Activated CD4-positive, alpha-beta T cell treated with anti-CD3 and anti-CD28 coated beads for 24 hours (primary cell): ENCODE measurements around the gene IP6K3.

Source experiments
- DNase-seq, 2 donors: peaks; one replicate each; pipeline ENCODE4 v3.0.0-alpha.2; 2020; ENCODE audit warnings: low read depth in 2 of 2

IP6K3 gene

DNA sequence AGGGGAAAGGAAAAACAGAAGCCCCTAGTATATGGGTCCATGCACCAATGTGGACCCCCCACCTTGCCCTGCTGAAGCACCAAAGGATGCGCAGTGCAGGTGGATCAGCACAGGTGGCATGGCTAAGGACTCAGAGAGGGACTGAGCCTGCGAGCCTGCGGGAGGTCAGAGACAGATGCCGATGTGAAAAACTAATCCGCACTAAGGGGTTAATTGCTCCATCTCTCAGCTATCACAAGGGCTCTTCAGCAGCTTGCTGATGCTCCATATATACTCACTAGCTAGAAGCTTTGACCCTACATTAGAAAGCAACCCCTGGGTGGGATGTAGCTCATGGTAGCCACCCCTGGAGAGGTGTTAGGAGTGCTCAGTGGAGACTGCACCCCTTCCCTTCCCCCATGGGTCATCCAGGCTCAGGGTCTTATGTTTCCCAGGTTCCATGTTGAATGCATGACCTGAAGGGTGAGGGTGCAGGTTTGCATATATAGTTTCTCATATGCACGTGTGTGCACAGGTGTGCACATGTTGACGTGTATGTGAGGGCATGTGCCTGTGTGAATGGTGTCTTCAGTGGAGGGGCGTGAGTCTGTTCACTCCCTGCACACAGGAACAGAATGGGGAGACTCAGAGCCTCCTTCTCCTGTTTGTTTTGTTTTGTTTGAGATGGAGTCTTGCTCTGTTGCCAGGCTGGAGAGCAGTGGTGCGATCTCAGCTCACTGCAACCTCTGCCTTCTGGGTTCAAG lies 13.4 kb upstream of the IP6K3 start:
- DNase-seq = no peak

GRCh38 chr6:33758815-33759216 lies 12.1 kb upstream of the IP6K3 start:
- DNase-seq = no peak

GRCh38 chr6:33757906-33758305 lies 11.2 kb upstream of the IP6K3 start:
- DNase-seq = no peak

DNA sequence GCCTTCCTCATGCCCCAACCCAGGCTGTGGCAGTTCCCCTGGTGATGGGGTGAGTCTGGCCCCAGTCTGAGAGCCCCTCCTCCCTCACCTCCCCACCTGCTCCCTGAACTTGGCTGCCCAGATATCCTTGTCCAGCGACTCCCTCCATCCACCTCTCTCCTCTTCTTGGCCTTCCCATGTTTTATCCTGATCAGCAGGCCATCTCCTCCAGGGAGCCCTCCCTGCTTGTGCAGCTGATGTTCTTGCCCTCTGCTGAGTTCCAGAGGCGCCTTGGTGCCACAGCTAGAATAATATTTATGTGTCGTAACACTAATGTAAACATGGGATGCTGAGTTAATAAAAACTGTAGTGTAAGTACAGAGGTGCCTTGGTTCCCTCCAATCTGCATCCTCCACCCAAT lies 10.4 kb upstream of the IP6K3 start:
- no peak for DNase-seq

DNA sequence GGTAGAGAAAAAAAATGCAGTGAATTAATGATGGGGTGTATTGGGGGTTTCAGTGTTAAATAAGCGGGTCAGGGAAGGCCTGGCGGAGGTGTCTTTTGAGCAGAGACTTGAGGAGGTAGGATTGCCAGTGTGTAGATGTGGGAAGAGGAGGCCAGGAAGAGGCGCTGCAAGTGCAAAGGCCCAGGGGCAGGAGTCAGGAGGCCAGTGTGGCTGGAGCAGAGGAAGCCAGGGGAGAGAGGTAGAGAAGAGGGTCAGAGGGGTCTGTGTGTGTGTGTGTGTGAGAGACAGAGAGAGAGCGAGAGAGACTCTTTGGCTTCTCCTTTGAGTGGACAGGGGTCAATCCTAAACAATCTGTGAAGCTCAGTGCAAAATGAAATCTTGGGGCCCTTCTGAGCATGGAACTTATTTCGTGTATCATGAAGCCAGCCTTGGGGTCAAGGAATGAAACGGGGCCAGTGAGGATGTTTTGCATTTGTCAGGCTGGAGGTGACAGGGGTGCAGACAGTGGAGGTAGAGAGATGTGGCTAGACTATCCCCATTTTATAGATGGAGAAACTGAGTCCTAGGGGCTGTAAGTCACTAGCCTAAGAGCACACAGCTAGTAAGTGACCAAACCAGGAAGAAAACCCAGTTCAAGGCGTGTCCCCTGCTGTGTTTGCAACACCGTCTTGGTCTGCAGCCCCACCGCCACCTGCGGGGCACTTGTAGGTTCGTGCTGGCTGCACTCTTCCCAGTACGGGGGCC lies 9.7 kb upstream of the IP6K3 start:
- DNase-seq = no peak

DNA sequence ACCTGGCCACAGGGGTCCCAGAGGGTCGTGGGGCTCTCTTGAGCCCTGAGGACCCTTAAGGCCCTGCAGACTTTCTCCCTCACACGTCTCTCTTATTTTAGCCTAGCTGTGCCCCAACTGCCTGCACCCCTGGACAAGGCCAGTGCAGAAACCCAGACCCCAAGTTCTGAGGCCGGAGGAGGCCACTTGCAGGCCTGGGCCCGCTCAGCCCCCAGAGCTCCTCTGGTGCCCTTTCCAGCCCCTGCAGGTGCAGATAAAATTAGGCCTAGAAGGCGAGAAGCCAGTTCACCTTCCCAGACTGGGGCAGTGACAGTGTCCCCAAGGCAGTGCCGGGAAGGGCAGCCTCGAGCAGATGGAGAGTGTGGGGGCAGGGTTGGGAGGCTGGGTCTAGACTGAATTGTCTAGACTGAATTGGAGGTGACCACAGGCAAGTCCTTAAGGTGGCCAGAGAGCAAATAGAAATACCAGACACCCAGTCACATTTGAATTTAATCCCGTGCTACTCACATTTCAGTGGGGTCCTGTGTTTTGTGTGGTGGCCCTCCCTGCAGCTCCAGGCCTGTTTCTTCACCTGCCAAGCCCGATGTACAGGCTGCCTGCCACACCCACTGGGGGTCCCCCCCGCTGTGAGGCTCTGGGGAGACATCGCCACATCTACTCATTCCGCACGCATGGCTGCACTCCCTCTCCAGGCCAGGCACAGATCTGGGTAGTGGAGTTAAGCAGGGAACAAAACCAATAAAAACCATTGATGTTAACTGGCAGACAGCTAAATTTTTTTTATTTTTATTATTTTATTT lies 8.6 kb upstream of the IP6K3 start:
- DNase-seq = no peak

GRCh38 chr6:33754222-33754621 lies 7.5 kb upstream of the IP6K3 start:
- no peak for DNase-seq

DNA sequence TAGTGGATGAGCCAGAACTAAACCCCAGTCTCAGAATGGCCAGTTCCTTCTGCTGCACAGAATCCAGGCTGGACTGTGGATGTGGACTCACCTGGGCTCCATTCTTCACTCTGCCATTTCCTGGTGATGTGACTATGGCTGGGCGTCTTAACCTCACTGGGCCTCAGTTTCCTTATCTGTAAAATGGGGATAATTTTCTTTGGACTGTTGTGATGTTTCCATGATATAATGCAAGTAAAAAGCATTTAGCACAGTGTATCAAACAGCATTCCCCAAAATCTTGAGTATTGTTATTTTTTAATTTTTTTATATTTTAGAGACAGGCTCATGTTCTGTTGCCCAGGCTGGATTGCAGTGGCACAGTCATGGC lies 5.9 kb upstream of the IP6K3 start:
- no peak for DNase-seq

DNA sequence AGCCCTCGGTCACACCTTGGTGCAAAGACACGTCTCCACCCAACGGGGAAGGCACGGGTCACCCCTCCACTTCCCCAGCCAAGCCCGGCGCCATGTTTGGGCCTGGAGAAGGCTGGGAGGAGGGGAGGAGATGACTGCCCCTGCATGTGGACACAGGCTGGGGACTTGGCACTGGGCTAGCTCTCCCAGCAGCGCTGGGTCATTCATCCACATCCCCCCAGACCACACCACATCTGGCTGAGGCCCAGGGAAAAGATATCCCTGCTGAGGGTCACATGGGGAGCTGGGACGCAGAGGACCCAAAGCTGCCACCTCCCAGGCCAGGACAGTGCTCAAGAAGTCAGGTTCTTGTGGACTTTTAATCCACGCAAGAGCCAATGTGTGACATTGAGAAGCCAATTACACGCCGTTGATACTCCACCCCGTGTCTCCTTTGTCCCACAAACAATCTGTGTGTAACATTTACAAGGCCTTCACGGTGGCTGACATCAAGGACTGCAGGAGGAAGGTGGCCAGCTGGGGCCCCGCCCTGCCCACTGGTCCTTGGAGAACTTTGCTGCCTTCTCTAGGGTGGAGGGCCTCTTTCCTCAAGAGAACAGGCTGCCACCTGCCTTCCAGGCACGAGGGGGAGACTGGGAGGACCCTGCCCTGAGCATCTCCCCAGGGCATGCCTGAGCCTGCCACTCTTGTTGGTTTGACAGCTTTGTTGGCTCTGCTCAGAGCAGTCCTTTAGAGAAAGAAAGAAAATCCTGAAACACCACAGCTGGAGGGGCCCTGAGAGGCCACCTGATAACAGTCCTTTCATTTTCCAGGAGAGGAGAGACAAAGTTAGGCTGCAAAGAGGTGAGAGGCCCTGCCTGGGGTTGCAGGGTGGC lies 5.3 kb upstream of the IP6K3 start:
- DNase-seq = no peak

DNA sequence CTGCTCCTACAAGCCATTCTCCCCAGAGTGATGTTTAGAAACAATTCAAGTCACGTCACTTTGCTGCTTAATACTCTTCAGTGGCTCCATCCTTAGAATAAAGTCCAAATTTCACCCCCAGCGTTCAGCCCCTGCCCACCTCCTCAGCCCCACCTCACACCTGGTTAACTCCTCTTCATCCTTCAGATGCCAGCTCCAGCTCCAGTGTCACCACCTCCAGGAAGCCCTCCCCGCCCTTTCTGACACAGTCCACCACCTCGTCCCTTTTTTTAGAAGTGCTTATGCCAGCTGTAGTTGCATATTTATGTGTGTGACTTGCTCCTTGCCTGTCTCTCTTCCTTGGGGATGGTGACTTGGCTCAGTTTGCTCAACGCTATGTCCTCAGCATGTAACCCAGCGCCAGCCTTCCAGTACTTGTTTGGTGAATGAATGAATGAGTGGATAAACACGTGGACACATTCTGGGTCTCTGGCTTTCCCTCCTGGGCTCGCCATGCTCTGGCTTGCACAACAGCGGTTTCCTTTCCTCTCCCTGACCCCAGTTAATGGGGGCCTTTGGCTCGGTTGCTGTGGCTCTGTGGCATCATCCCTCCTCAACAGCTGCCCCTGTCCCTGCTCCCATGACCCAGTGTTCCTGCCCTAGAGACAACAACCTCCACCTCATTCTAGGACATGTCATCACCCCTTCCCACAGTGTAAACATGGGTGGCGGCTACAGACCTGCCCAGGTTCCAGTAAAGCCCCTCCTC lies 3.7 kb upstream of the IP6K3 start:
- DNase-seq = no peak

GRCh38 chr6:33749401-33749800 lies 2.7 kb upstream of the IP6K3 start:
- no peak for DNase-seq

DNA sequence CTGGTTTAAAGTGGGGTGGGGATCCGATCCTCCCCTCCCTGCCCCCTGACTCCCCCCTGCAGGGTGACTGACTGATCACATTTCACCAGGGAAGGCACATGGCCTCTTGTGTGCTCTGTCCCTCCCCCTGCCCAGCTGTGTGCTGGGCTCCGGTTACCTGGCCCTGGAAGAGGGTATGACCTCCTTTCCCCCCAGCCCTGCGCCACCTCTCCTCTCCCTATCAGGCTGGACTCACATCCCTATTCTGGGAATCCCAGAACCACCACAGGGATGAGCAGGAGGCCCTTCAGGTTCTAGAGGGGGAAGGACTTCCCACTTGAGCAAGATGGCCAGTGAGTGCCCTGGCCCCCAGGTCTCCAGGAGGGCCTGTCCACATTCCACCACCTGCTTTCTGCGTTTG lies 2.1 kb upstream of the IP6K3 start:
- no peak for DNase-seq

DNA sequence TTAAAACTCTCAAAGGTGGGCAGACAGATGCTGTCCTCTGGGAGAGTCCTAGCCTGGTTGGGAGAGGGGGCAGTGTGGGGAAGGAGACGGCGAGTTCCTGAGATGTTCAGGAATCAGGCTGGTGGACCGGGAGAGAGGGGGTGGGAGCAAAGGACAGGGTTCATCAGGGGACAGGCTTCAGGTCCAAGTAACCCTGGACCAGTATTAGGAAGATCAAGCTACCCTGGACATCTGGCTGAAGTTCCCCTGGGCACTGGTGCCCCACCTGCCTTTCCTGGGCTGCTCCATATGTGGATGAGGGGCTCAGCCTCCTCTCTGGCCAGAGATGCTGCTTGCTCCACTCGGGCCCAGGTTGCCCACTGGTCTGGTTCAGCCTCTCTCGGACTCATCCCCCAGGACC lies 1.1 kb upstream of the IP6K3 start:
- no peak for DNase-seq

GRCh38 chr6:33746036-33746600 lies 587 bp downstream of the IP6K3 start:
- DNase-seq = no peak

DNA sequence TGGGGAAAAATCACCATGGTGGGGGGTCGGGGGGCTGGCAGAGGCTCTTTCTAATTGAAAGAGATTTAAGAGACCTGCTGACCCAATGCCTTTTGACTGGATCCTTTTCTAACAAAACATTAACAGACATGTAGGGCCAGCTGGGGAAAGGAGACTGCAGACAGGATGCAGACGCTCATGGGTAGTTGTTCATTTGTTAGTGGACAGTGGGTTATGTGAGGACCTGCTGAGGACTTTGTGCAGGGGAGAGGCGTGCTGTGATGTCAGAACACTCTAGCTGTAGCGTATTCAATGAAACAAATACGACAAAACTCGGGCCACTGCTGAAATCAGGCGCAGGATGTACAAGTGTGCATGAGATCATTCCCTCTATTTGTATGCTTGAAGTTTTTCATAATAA lies 1.2 kb downstream of the IP6K3 start:
- DNase-seq = no peak

- DNase-seq = no peak
These were observed 1.7 kb downstream of the IP6K3 start for GRCh38 chr6:33744895-33745546.

GRCh38 chr6:33744001-33744848 lies 2.5 kb downstream of the IP6K3 start:
- DNase-seq = peak; percentile 69

GRCh38 chr6:33742837-33743236 lies 3.9 kb downstream of the IP6K3 start:
- no peak for DNase-seq

DNA sequence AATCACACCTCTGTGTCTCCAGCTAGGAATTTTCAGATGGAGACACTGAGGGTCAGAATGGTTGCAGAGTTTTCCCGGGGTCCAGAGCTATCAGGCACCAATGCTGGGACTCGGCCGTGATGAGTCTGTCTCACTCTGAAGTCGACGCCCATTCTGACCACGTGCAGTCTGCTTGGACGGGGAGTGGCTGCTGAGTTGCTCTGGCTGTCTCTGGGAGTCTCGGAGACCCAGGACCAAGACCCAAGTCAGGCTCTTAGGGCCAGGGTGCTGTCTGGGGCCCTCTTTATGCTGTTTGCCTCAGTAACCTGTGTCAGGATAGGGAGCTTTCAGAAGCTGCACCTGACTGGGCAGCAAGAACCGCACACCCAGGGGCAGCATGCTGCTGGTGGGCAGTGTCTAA lies 4.6 kb downstream of the IP6K3 start:
- no peak for DNase-seq
